Activated CD8-positive, alpha-beta memory T cell treated with anti-CD3 and anti-CD28 coated beads for 4 hours (primary cell): ENCODE measurements around the gene NEU2.
"Not testable (repeated sequence)": the region's sequence is repeated elsewhere in the genome, so short reads cannot be mapped to it uniquely, and the experiment has no call there.

ENCODE experiments used
- DNase-seq, 2 donors: peaks; one replicate each; pipeline ENCODE4 v3.0.0-alpha.2; 2020; ENCODE audit warnings: low read depth in 2 of 2

The NEU2 gene

DNA sequence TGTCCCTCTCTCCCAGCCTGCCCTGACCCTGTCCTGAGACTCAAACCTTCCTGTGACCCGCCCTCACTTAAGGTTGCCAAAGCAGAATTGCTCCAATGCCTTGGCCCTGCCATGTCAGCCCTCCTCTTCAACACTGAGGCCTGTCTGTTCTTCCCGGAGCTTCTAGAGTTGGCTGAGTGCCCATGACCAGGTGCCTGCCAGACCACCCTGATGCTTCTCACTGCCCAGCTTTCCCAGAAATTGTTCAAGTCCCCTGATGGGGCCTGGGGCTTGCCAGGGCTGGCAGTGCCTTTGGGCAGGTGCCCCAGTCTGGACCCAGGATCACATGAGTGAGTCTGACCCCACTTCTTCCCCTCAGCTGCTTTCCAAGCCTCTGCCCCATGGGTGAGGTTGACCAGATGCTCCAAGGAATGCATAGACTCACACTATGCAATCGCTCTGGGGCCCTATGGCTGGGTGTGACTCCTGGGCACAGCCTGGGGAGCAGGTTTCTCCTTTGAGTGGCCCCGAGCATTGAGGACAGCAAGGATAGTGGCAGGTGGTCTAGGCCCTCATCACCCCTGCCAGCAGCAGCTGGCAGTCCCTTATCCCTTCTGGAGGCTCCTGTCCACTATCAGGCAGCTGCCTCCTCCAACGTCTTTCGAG is 24.6 kb downstream of the NEU2 start:
- no peak for DNase-seq

DNA sequence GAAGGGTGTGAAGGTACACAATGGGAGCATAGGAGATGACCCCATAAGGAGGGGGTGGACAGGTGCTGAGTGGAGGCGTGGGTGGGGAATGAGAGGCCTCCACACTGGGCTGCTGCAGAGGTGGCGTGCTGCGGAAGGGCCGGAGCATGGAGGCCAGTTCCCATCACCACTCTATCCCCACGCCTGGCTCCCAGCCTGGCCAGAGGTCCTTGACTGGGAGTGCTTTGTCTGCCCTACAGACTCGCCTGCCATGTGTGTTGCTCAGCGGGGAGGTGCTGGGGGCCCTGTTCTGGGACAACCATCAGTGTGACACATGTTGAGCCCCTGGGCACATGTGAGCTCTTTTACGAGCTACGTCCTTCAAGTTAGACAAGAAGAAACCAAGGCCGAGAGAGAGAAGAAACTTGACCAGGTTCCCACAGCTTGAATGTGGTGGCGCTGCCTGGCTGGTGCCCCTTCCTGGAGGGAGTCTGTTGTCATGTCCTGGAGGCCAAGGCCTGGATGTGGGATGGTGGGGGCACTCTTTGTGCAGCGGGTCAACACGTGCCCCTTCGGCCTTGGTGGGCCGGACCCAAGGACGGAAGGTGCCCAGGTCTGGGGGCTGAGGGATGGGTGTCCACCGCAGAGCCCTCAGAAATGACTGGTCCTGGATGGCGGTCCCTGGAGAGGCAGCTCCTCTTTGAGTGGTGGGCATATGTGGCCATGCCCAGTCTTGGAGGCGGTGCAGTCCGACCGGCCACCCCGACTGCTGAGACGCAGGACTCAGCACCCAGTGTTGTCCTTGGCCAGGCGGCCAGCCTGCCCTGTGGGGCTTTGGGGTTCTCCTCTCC is 26.5 kb downstream of the NEU2 start:
- no peak for DNase-seq

DNA sequence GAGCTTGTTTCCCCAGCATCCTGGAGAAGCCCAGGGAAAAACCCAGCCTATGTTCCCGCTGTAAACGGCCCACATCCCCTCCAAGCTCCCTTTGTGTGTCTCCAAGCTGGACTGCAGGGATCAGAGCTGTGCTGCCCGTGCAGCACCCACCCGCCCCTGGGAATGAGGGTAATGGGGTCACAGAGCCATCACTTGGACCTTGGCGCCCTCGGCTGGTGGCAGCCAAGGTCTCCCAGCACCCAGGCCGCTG is 27.0 kb downstream of the NEU2 start:
- DNase-seq: no peak

DNA sequence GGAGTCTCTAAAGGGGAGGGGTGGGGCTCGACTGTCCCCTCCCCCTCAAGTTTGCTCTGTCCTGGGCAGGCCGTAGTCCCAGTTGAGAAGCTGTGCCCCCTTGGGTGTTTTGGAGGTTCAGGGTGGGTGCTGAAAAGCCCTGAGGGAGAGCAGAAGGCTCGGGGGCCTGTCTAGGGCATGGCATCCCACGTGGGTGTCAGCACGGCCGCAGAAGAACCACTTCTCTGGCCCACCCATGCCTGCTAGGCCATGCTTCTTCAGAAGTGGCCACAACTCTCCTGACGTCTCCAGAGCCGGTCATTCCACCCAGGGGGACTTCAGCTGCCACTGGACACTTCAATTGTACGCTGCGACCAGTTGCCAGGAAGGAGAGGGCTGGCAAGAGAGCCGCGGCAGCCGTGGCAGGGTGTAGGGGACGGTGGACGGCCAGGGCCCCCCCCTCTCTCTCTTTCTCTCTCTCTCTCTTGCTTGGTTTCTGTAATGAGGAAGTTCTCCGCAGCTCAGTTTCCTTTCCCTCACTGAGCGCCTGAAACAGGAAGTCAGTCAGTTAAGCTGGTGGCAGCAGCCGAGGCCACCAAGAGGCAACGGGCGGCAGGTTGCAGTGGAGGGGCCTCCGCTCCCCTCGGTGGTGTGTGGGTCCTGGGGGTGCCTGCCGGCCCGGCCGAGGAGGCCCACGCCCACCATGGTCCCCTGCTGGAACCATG is 27.5 kb downstream of the NEU2 start, which contains the start of gene INPP5D:
Gene INPP5D (plus strand): TSS at position 546 of the 704 bp plus-strand sequence. CDS start 137 bp downstream, at position 683.
- DNase-seq: peak; percentile 45 to 65

DNA sequence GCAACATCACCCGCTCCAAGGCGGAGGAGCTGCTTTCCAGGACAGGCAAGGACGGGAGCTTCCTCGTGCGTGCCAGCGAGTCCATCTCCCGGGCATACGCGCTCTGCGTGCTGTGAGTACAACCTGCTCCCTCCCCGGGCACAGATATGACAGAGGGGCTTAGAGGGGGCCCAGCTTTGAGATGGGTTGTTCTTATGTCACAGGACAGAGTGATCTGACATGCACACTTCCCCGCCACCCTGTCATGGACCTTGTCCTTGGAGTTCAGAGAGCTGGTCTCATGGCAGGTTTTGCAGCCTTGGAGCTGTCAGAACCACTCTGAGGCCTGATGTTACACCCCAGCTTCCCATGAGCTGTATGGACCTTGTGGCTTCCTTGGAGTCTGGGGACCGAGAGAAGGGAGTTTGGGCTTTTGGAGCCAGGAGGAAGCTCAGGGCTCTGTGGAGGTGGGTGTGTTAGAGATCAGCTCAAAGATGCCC is 28.1 kb downstream of the NEU2 start:
- no peak for DNase-seq

DNA sequence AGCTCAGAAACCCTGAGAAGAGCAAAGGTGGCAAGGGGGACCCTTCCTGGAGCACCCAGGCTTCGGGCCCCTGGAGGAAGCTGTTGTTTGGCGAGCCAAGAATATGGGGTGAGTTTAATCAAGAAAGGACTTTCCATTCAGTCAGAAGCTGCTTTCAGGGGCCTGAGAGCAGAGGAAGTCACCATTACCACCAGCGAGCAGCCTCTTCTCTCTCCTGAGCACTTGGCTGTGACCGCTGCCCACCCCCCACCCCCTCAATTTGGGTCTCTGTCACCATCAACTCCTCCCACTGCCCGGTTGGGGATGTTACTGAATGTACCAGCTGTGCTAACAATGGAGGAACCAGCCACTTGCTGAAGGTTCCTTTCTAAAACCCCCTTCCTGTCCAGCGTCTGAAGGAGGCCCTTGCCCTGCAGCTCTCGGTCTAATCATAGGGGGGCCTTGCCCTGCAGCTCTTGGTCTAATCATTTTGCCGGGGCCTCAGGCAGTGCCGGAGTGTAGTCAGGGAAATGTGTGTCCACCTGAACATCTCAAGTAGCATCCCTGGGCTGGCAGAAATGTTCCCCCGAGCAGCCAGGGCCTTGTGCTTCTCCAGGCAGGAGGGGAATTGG is 28.6 kb downstream of the NEU2 start:
- no peak for DNase-seq

DNA sequence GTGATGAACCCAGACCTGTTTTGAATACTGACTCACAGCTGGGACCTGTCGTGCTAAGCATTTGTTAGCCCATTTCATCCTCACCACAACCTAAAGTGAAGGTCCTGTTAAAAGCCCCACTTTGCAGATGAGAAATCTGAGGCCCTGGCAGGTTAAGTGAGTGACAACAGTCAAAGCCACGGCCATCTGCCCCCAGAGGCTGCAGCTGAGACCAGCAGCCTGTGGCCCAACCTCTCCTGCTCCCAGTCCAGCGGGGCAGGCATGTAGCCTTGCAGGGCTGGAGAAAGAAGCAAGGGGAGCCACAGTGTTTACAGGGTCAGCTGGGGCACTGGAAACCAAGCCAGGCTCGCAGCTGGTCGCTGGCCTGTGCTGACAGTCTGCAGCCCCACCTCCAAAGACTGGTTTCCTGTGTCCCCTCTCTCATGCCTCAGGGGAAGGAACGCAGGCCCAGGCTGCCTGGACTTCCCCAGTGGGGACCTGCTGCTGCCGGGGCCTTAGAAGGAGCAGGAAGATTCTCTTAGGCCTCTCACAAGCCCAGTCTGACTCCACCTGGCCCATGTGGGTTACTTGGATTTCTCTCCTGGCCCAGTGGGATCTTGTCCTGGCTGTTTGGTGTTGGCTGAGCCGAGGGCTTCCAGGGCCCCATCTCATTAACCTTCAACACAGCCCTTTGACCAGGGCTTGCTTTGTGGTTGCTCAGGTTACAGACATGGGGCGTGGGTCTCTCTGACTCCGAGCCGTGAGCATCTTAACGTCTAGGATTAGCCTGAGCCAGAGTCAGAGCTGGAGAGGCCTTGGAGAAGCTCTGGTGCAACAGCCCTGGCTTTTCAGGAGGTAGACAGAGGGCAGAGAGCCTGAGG is 29.3 kb downstream of the NEU2 start:
- no peak for DNase-seq

DNA sequence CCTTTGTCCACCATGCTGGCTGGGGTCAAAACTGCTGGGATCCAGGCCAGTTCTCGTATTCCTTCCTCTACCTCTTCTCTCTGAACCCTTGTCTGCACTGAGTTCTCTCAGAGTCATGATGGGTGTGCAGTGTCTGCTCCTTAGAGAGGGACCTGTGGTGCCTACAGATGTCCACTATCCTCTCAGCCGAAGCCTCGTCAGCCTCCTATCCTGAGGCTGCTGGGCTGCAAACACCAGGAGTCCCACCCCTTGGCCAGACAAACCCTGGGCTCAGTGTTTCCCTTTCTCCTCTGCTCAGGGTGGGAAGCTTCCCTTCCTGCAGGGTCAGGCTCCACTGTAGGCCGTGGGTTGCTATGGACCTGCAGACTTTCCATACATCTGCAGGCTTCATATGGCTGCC is 30.0 kb downstream of the NEU2 start:
- no peak for DNase-seq

DNA sequence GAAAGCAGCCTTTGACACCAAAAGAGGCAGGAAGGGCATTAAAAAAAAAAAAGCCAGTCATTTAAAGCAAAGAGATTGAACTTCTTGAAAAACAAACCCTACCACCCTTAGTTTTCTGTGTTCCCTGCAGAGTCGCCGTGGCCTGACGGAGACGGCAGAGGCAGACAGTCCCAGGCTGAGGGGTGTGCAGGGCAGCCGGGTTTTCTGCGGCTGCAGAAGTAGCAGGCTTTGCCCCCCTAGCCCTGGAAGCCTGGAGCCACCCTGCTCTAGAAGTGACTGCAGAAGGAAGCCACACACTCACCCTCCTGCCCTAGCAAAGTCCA is 30.4 kb downstream of the NEU2 start:
- DNase-seq: no peak

DNA sequence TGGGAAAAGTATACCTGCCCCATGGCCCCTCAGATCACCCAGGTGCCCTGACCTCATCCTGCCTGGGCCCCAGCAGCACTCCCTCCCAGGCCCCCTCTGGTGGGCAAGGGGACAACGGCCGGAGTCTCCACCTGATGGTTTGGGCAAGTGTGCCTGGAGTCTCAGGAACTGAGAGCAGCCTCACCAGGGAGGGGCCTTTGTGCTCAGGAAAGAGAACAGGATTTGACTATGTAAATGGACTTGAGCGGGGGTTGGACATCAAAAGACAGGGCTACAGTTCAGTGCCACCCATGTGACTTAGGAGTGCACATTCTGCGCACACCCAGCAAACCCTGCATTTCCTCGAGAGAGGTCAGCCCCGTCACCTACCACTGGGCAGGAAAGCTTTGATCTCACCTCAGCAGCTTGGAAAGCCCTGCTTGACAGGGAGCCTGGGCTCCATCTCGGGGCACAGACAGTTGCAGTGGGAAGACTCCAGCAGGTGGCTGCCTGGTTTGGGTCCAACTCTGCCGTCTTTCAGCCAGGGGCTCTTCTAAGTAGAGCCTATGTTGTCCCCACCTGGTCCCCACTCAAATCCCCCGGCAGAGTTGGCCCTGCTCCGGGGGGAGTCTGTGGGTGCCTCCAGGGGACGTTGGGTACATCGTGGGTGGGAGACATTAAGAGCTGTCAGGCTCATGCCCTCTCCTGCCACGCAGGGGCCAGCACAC is 30.9 kb downstream of the NEU2 start:
- no peak for DNase-seq

DNA sequence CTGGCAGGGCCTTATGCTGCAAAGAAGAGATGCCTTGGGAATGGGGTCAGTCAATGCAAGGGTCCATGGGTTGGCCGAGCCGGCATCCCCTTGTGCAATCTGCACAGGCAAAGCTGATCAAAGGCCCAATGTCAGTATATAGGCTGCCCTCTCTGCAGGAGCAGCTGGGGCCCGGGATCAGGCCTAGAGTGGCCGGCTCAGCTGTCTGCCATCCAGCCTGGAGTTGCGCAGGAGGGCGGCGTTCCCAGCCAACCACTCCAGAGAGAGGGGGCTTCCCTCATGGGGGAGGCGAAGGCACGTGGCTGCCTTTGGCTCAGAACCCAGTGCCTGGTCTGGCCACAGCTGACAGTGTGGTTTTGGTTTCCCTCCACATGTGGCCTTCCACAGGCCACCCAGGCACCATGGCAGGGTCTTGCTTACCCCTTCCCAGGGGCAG is 31.5 kb downstream of the NEU2 start:
- DNase-seq: no peak

DNA sequence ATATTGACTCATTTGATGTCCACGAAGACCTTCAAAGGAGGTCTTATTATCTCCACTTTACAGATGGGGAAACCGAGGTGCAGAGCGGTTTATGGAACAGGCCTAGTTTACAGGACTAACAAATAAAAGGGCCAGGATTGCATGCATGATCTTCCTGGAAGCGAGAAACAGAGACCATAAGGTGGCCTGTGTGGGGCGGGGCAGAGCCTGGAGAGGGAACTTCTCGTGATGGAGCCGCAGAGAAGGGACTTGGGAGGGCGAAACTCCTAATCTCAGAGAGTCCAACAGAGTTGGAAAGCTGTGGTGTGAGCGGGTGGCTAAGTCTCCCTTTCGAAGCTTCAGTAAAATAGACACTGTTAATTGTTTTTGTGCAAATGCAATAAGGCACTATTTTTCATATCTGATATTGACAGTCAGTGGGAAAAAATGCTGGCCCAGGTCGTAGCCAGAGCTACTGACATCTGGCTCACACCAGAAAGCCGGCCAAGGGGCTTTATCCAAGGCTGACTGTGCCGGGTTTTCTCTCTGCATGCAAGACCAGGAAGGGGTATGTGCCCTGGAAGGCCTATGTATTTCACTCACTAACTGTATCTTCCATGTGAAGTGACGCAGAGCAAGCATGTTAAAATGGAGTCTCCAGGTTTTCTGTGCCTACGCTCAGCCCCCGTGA is 32.2 kb downstream of the NEU2 start:
- no peak for DNase-seq

DNA sequence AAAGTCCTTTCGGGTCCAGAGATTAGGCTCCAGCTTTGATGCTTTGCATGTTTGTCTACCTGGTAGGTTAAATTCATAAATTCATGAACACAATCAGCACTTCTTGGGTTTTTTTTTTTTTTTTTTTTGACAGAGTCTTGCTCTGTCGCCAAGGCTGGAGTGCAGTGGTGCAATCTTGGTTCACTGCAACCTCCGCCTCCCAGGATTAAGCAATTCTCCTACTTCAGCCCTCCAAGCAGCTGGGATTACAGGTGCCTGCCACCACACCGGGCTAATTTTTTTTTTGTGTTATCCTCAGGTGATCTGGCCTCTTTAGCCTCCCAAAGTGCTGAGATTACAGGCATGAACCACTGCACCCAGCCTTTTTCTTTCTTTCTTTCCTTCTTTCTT is 32.7 kb downstream of the NEU2 start:
- not testable (repeated sequence) for DNase-seq

DNA sequence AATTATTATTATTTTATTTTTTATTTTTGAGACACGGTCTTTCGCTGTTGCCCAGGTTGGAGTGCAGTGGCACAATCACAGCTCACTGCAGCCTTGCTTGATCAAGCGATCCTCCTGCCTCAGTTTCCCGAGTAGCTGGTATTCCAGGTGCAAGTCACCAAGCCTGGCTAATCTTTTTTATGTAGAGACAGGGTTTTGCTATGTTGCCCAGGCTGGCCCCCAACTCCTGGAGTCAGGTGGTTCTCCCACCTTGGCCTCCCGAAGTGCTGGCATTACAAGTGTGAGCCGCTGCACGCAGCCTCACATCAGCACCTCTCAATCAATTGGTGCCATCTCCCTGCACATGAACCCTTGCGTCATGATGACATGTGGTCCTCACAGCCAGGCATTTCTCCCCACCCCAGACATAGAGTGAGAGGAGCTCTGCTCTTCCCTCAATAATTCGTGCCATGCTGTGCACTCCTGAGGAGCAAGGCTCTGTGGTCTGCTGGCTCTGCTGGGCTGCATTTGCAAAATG is 33.5 kb downstream of the NEU2 start:
- no peak for DNase-seq

DNA sequence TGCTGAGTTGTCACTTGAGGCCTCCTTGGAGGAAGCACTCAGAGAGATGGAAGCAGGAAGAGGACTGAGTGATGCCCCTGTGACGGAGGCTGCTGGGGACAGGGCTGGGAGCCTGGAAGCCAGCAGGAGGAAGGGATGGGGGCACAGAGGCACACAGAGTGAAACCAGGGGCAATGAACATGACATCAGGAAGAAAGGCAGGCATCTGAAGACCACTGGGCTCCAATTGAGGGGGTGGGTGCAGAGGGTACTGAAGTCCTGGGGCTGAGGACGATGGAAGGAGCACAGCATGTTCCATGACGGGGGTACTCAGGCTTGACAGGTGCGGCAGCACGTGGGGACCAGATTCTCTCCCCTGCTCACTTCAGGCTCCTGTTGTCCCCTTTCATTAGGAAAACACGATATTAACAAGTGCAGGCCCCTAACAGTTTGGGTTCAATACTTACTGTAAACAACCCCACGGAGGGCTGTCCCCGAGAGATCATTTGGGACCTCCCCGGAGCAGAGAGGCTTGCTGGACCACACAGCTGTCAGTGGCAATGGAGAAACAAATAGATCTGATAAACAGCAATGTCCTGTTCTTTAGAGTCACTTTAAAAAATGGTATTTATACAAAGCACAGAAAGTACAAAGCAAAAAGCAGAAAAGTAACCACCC is 36.4 kb downstream of the NEU2 start:
- no peak for DNase-seq

DNA sequence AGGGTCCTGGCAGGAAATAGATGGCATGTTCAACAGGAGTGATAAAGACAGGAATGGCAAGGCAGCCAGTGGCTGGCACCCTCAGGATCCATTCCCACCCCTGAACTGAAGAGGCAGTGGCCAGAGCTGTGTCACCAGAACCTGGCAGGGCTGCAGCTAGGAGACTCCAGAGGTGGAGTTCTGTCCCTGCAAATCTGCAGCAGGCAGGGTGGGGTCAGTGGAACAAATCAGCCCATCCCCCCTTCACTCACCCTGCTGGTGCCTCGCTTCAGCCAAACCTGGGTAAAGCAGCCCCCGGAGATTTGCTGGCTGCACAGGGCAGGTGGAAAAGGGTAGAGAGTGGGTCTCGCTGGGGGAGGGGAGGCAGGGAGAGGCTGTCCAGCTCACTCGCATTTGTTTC is 40.4 kb downstream of the NEU2 start:
- DNase-seq: no peak

DNA sequence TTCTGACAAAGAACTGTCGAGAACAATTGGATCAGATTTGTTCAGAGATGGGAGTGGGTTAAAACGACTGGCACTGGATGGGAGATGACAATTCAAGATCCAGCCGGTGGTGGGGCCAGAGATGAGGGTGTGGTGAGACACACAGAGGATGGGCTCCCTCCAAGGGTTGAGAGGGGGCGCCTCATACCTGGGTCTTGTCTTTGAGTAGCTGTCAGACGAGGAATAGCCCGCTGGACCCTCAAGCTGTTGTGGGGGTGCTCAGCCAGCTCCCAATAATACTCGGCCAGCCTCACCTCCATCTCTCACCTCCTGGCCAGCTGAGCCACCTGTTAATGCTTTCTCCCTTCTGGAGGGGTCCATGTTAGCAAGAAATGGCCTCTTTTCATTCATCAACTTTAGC is 41.6 kb downstream of the NEU2 start:
- DNase-seq: no peak

DNA sequence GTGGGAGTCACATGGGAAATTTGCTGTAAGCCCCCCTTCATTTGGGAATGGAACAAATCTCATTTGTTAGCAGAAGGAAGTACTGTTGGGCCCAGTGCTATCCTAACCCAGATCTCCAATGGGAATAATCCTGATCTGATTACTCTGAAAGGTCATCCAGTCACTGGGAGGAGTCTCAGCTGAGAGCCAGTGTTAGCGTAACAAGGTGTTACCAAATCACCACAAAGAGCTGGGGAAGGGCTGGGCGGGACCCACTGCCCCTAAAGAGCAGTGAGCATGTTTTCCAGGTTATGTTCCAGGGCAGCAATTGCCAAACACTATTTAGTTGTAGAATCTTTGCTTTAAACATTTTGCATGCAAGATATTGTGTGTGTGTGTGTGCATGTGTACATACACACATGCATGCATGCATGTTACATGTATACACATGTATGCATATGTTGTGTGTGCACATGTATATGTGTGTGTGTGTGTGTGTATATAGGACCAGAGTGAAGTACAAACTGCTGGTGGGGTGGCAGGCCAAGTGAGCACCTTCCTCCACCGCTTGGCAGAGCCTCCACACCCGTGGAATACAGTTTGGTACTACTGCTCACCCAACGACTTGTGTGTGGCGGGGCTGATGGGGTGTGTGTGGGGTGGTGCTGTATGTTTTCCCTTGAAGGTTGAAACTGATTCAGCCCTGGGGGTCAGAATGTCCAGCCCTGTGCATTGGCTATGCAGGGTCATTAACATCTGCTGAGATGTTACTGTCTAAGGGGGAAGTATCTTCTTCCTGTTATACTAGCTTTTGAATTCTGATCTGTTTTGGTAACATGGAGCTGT is 42.9 kb downstream of the NEU2 start:
- no peak for DNase-seq

DNA sequence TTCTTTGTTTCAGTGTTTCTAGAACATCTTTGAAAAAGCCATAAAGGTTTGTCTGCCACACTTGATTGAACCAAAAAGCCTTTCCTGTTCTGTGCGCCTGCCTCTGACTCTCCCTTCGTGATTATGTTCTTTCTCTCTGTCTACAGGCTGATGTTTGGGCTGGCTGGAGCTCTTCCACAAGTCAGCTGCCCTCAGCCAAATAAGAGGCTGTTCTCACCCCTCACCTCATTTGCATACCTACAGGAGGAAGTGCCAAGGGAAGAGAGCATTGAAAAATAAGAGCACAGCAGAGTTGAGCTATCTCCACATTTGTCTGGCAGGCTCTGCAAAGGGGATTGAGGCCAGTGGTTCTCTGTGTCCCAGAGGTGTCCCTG is 43.5 kb downstream of the NEU2 start:
- no peak for DNase-seq
